Endothelial cell of umbilical vein (primary cell): Measurements from ENCODE around the gene GLTP. TPM values are rescaled to one million over a fixed set of nuclear protein-coding genes. Genes with fewer than 3 reads are reported as not detected.

Experiments
- BruUV-seq: library from RNA; stranded (reverse); fragments of 400-500 nt; replicated peaks from 2 replicates; lab custom pipeline; 2021; lab: Mats Ljungman, UMichigan
- CTCF ChIA-PET: fragments of 300-600, 350-600 bp; sonication (Branson Sonifier 250); formaldehyde crosslinking; loops from one replicate; lab custom pipeline; 2021; ENCODE audit warnings: antibody characterized with exemption, inconsistent platforms; lab: Charles Lee
- POLR2A ChIA-PET: fragments of 300-600, 350-600 bp; sonication (Branson Sonifier 250); formaldehyde crosslinking; loops from one replicate; lab custom pipeline; 2021; ENCODE audit warnings: antibody characterized with exemption, inconsistent platforms; lab: Charles Lee
- DNase-seq: peaks from one replicate; pipeline ENCODE4 v3.0.0-alpha.2; 2011; ENCODE audit warnings: low read depth, low spot score
- FAIRE-seq: peaks from 2 replicates; lab custom pipeline; 2011; peaks lifted over from hg19 to GRCh38; lab: Jason Lieb, UNC
- H2AFZ ChIP-seq: 2 replicates; pipeline ENCODE4 v1.6.0; 2012; ENCODE audit warnings: low read depth, low read length, control low read depth, inconsistent platforms
- H3K27ac ChIP-seq: 2 replicates; pipeline ENCODE4 v1.5.1; 2011; ENCODE audit warnings: low read depth, mild to moderate bottlenecking, control low read depth, low read length, moderate library complexity; ENCODE audit not compliant: insufficient read depth
- H3K27me3 ChIP-seq, 2 experiments: 2 replicates each; pipeline versions ENCODE4 v1.6.0 to v1.6.1; 2011; ENCODE audit warnings: low read length in 2 of 2, mixed read lengths in 1 of 2; ENCODE audit not compliant: control insufficient read depth in 2 of 2, insufficient read depth in 2 of 2
- H3K36me3 ChIP-seq, 2 experiments: 2 replicates in 1 of 2; 3 replicates in 1 of 2; pipeline ENCODE4 v1.5.1; 2011; ENCODE audit warnings: low read length in 2 of 2, mild to moderate bottlenecking in 1 of 2, moderate library complexity in 1 of 2; ENCODE audit not compliant: control insufficient read depth in 2 of 2, insufficient read depth in 2 of 2; ENCODE audit errors: extremely low read depth in 1 of 2
- H3K4me1 ChIP-seq: 3 replicates; pipeline ENCODE4 v1.5.1; 2011; ENCODE audit warnings: mild to moderate bottlenecking, low read length; ENCODE audit not compliant: control insufficient read depth, insufficient read depth; ENCODE audit errors: extremely low read depth
- H3K4me2 ChIP-seq: 2 replicates; pipeline ENCODE4 v1.6.1; 2011; ENCODE audit warnings: low read length, control low read depth, mixed read lengths; ENCODE audit not compliant: insufficient read depth
- H3K4me3 ChIP-seq, 3 experiments: fragments of 200-600 bp in 1 of 3; sonication (generic), shearing (Covaris generic) in 1 of 3; replicated peaks in 1 of 3; 2 replicates each; pipeline ENCODE4 v1.5.1; 2011 to 2016; ENCODE audit warnings: control low read depth in 3 of 3, low read length in 3 of 3, mild to moderate bottlenecking in 2 of 3, inconsistent platforms in 1 of 3, low read depth in 1 of 3, moderate library complexity in 1 of 3; ENCODE audit not compliant: insufficient read depth in 1 of 3
- H3K79me2 ChIP-seq: 2 replicates; pipeline ENCODE4 v1.6.0; 2012; ENCODE audit warnings: low read length, inconsistent platforms; ENCODE audit not compliant: control insufficient read depth, insufficient read depth
- H3K9ac ChIP-seq: replicated peaks from 2 replicates; pipeline ENCODE3; 2011; ENCODE audit warnings: low read length, control low read depth; ENCODE audit not compliant: insufficient read depth; ENCODE audit errors: extremely low read depth
- H3K9me1 ChIP-seq: replicated peaks from 3 replicates; pipeline ENCODE4 v1.6.0; 2011; ENCODE audit warnings: mild to moderate bottlenecking, low read length; ENCODE audit not compliant: control insufficient read depth, insufficient read depth; ENCODE audit errors: extremely low read depth
- H3K9me3 ChIP-seq: replicated peaks from 2 replicates; pipeline ENCODE4 v1.5.1; 2012; ENCODE audit warnings: low read length, inconsistent platforms; ENCODE audit not compliant: control insufficient read depth, insufficient read depth
- H4K20me1 ChIP-seq: replicated peaks from 2 replicates; pipeline ENCODE3; 2011; ENCODE audit warnings: mild to moderate bottlenecking, low read length; ENCODE audit not compliant: control insufficient read depth, insufficient read depth; ENCODE audit errors: extremely low read depth
- CTCF ChIP-seq, 2 donors: IDR thresholded peaks; 1 replicate in 1 of 2; 2 replicates in 1 of 2; pipeline ENCODE4 v1.5.1; 2011; ENCODE audit warnings: low read length in 2 of 2, mild to moderate bottlenecking in 2 of 2, moderate library complexity in 2 of 2, control low read depth in 1 of 2, inconsistent platforms in 1 of 2, low read depth in 1 of 2; ENCODE audit not compliant: insufficient read depth in 1 of 2; ENCODE audit errors: extremely low read depth in 1 of 2
- EZH2 ChIP-seq: IDR thresholded peaks from 2 replicates; pipeline ENCODE4 v1.6.1; 2012; ENCODE audit warnings: borderline replicate concordance, low read depth, mild to moderate bottlenecking, moderate library complexity, low read length, inconsistent platforms; ENCODE audit not compliant: severe bottlenecking
- FOS ChIP-seq: IDR thresholded peaks from 2 replicates; pipeline ENCODE4 v1.6.1; 2011; ENCODE audit warnings: mild to moderate bottlenecking, low read length, moderate library complexity, borderline replicate concordance; ENCODE audit not compliant: insufficient read depth
- GATA2 ChIP-seq: IDR thresholded peaks from 2 replicates; pipeline ENCODE4 v1.7.0; 2011; ENCODE audit warnings: low read depth, mild to moderate bottlenecking, moderate library complexity, mixed read lengths, low read length; ENCODE audit not compliant: insufficient read length, insufficient read depth
- JUN ChIP-seq: IDR thresholded peaks from 2 replicates; pipeline ENCODE4 v1.6.1; 2011; ENCODE audit warnings: borderline replicate concordance, low read depth; ENCODE audit not compliant: insufficient read length, insufficient read depth
- MYC ChIP-seq: IDR thresholded peaks from one replicate; pipeline ENCODE4 v1.6.1; 2011; ENCODE audit warnings: mild to moderate bottlenecking, low read depth, low read length
- POLR2A ChIP-seq: IDR thresholded peaks from 2 replicates; pipeline ENCODE4 v1.6.1; 2012; ENCODE audit warnings: low read depth, mild to moderate bottlenecking, control low read depth, low read length
- POLR2AphosphoS5 ChIP-seq: IDR thresholded peaks from 2 replicates; pipeline ENCODE4 v1.6.1; 2012; ENCODE audit warnings: low read depth, mild to moderate bottlenecking, control low read depth, low read length, moderate library complexity; ENCODE audit not compliant: insufficient read depth
- dilution Hi-C: fragments of 300-500 bp; cut with MboI; formaldehyde crosslinking; loops from one replicate; pipeline ENCODE4 v1.15.0; 2019; ENCODE audit warnings: low sequenced_read_pairs; ENCODE audit not compliant: extremely low pct_ligation_motif_present
- intact Hi-C: fragments of 100-400 bp; cut with micrococcal nuclease; formaldehyde crosslinking; loops from one replicate; pipeline ENCODE4 v1.10.0; 2022
- polyA plus RNA-seq, 4 experiments: library from polyadenylated mRNA; depleted of rRNA in 3 of 4; stranded (reverse) in 3 of 4; unstranded in 1 of 4; fragments of >200 nt; gene quantifications; 2 replicates each; pipeline versions ENCODE4 v1.2.1 to v1.2.3, GENCODE V29; 2011 to 2012; ENCODE audit warnings: missing spikeins in 1 of 4
- total RNA-seq: library from RNA; stranded (reverse); gene quantifications from 2 replicates; pipeline ENCODE4 v1.2.3, GENCODE V29; 2021
- TF ChIP-seq, protein P1 (sequence below): IDR thresholded peaks from 2 replicates; pipeline ENCODE4 v1.6.1; 2011; ENCODE audit not compliant: insufficient read depth, insufficient read length

The GLTP gene
- total and polyA plus RNA-seq, 2 donors (not counting 3 experiments of a cell fraction or from before 2014, with no cell fraction given) = 21.5 to 46.6 TPM

DNA sequence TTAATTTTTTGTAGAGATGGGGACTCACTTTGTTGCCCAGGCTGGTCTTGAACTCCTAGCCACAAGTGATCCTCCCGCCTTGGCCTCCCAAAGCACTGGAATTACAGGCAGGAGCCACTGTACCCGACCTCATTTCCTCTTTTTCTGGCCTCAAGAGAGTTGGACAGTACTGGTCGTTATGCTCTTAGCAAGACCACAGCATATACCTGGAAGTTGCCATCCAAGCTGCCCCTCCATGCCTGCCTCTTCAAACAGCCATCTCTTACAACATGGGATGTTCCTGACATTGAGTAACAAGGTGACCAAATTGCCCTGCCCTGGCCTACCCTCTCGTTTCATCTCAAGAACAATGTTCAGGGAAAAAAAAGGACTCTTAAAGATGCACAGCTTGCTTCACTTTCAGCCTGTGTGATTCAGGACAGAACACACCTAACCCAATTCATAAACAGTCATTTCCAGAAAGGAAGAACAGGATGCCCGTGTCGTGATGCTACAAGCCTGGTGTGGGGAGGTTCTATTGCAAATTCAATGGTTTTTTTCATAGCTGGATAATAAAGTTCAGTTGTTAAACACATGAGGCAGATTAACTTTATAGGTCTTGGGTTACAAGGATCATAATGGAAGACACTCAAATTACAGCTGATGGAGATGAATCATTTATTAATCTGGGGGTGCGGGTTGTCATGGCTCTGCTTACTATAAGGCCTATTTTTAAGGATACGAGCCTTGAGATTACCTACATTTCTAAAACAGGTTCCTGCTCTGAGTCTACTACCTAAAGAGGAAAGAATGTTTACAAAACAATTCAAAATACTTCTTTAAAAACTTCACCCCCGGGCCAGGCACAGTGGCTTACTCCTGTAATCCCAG, 11.9 kb downstream of the GLTP start:
- no peak overlapping the region for H3K9ac ChIP-seq
- DNase-seq (no peak), FAIRE-seq (no peak)
- ChIA-PET POLR2A (no interaction called here), CTCF (interaction anchor here (0.9 to 2.2 kb wide), 3 partner anchors 10 to 30 kb away, joined by 3 to 12 read pairs (median 3); no protein-coding TSS in a partner anchor)
- H3K27ac ChIP-seq = no peak overlapping the region
- H3K9me1 ChIP-seq = no peaks in the 10 kb centered on the region
- dilution Hi-C loops = no loop called here
- no peak overlapping the region for H2AFZ ChIP-seq
- H3K4me2 ChIP-seq = no peak overlapping the region
- no peaks in the 10 kb centered on the region for H3K9me3 ChIP-seq
- H4K20me1 ChIP-seq = no peaks in the 10 kb centered on the region
- no TSS peak for BruUV-seq
- no peak overlapping the region for H3K4me3 ChIP-seq
- intact Hi-C loops = no loop called here
- TF ChIP-seq GATA2 = no peak
- TF ChIP-seq MYC = no peak
- TF ChIP-seq, protein P1, sequence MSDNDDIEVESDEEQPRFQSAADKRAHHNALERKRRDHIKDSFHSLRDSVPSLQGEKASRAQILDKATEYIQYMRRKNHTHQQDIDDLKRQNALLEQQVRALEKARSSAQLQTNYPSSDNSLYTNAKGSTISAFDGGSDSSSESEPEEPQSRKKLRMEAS = no peak
- no peak for TF ChIP-seq POLR2A
- TF ChIP-seq CTCF (IDR thresholded peaks at IDR 0.05; ENCODE audit: extremely low read depth in 1 of 2, insufficient read depth in 1 of 2, low read depth in 1 of 2, low read length in 2 of 2) = no peak
- TF ChIP-seq FOS = no peak
- TF ChIP-seq JUN = no peak
- TF ChIP-seq POLR2AphosphoS5 = no peak
- no peak for TF ChIP-seq EZH2
- peaks cover 3% of the 10 kb centered on the region in 2 experiments for H3K36me3 ChIP-seq
- H3K4me1 ChIP-seq = peaks cover 12% of the 10 kb centered on the region
- no peaks in the 10 kb centered on the region for H3K27me3 ChIP-seq
- H3K79me2 ChIP-seq = peaks cover 5% of the 10 kb centered on the region
